SU-DHL-6 (cell line): Measurements from ENCODE around the gene NEBL.

Source experiments
- H2AFZ ChIP-seq: fragments of 200-600 bp; sonication (generic); 2 replicates; pipeline ENCODE4 v1.6.1; 2014; ENCODE audit warnings: low read depth, mild to moderate bottlenecking, moderate library complexity, mixed read lengths, antibody characterized with exemption, low read length; ENCODE audit not compliant: severe bottlenecking
- H3F3A ChIP-seq: fragments of 200-600 bp; shearing (Covaris generic); 2 replicates; pipeline ENCODE4 v1.6.0; 2016; ENCODE audit warnings: antibody characterized with exemption, mild to moderate bottlenecking; ENCODE audit not compliant: insufficient read depth
- H3K27ac ChIP-seq: fragments of 200-600 bp; sonication (generic); 2 replicates; pipeline ENCODE4 v1.5.1; 2016; ENCODE audit warnings: low read depth, mild to moderate bottlenecking, low read length, moderate library complexity, mixed read lengths
- H3K27me3 ChIP-seq: fragments of 200-600 bp; sonication (generic), shearing (Covaris generic); 2 replicates; pipeline ENCODE4 v1.6.0; 2014; ENCODE audit warnings: mild to moderate bottlenecking, low read length
- H3K36me3 ChIP-seq: fragments of 200-600 bp; sonication (generic); 2 replicates; pipeline ENCODE4 v1.6.1; 2014; ENCODE audit warnings: mild to moderate bottlenecking, low read length, mixed read lengths
- H3K4me2 ChIP-seq: fragments of 300-600, 200-600 bp; shearing (Covaris generic), sonication (generic); 2 replicates; pipeline ENCODE4 v1.6.0; 2014; ENCODE audit warnings: low read length, low read depth, mild to moderate bottlenecking; ENCODE audit not compliant: poor library complexity, severe bottlenecking
- H3K4me3 ChIP-seq: fragments of 200-600 bp; sonication (generic); 2 replicates; pipeline ENCODE4 v1.5.1; 2014; ENCODE audit warnings: antibody characterized with exemption, low read length, mild to moderate bottlenecking, mixed read lengths; ENCODE audit not compliant: insufficient read depth, poor library complexity, severe bottlenecking
- H3K79me2 ChIP-seq: fragments of 200-600 bp; sonication (generic); 2 replicates; pipeline ENCODE4 v1.6.1; 2014; ENCODE audit warnings: mild to moderate bottlenecking, low read length, moderate library complexity; ENCODE audit not compliant: insufficient read depth
- H3K9ac ChIP-seq: fragments of 200-600 bp; sonication (generic); 2 replicates; pipeline ENCODE4 v1.7.0; 2014; ENCODE audit warnings: mild to moderate bottlenecking, low read length
- H3K9me2 ChIP-seq: fragments of 200-600 bp; sonication (generic); replicated peaks from 2 replicates; pipeline ENCODE4 v1.6.1; 2014; ENCODE audit warnings: low read length; ENCODE audit not compliant: insufficient read depth
- H3K9me3 ChIP-seq: fragments of 200-600 bp; sonication (generic); 2 replicates; pipeline ENCODE4 v1.6.1; 2014; ENCODE audit warnings: low read length, mixed read lengths; ENCODE audit not compliant: insufficient read depth
- H4K20me1 ChIP-seq: fragments of 200-600 bp; sonication (generic); 2 replicates; pipeline ENCODE4 v1.6.1; 2014; ENCODE audit warnings: low read depth, mild to moderate bottlenecking, antibody characterized with exemption, low read length, moderate library complexity, mixed read lengths
- CTCF ChIP-seq: fragments of 200-600 bp; sonication (generic); IDR thresholded peaks from one replicate; pipeline ENCODE4 v1.5.1; 2017; ENCODE audit warnings: antibody characterized with exemption, mild to moderate bottlenecking, low read length, moderate library complexity; ENCODE audit not compliant: insufficient read depth, poor library complexity, severe bottlenecking
- EZH2phosphoT487 ChIP-seq: fragments of 200-600 bp; sonication (generic), shearing (Covaris generic); conservative IDR thresholded peaks from 2 replicates; pipeline ENCODE4 v1.6.1; 2018; ENCODE audit warnings: mild to moderate bottlenecking, antibody characterized with exemption, low read length, moderate library complexity, mixed read lengths

The NEBL gene

DNA sequence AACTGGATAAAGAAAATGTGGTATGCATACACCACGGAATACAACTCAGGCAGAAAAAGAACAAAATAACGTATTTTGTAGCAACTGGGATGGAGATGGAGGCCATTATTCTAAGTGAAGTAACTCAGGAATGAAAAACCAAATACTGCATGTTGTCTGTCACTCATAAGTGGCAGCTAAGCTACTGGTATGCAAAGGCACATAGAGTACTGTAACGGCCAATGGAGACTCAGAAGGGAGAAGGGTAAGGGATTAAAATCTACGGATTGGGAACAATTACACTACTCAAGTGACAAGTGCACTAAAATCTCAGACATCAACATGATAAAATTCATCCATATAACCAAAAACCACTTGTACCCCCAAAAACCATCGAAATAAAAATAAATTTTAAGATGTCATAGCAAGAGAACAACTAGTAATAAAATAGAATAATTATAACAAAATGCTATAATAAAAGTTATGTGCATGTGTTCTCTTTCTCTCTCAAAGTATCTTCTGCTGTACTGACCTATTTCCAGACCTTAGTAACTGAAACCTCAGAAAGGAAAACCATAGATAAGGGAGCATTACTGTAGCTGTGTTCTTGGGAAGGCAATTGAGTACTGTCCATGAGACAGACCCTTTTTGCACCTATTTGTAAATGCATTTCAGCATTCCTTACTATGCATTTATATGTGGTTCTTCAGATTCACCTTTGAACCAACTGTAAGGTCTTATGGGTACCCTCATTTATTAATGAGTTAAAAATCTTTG, 6.7 kb upstream of the NEBL start:
- Histone ChIP-seq H3K79me2 (no peaks in the 10 kb centered on the region), H3F3A (no peaks in the 10 kb centered on the region), H3K4me3 (no peak overlapping the region), H3K27ac (no peak overlapping the region), H2AFZ (no peak overlapping the region), H3K27me3 (no peaks in the 10 kb centered on the region), H3K9me3 (no peaks in the 10 kb centered on the region), H3K4me2 (no peak overlapping the region), H4K20me1 (no peaks in the 10 kb centered on the region), H3K9ac (no peak overlapping the region), H3K9me2 (no peaks in the 10 kb centered on the region), H3K36me3 (no peaks in the 10 kb centered on the region)
- TF ChIP-seq EZH2phosphoT487 = no peak
- TF ChIP-seq CTCF = no peak

- Histone ChIP-seq H3K9ac (no peak overlapping the region), H3F3A (no peaks in the 10 kb centered on the region), H2AFZ (no peak overlapping the region), H3K4me3 (no peak overlapping the region), H3K4me2 (no peak overlapping the region), H3K36me3 (no peaks in the 10 kb centered on the region), H3K79me2 (no peaks in the 10 kb centered on the region), H3K27ac (no peak overlapping the region), H4K20me1 (no peaks in the 10 kb centered on the region), H3K27me3 (no peaks in the 10 kb centered on the region), H3K9me2 (no peaks in the 10 kb centered on the region), H3K9me3 (no peaks in the 10 kb centered on the region)
- TF ChIP-seq CTCF (no peak), EZH2phosphoT487 (no peak)
Measured at GRCh38 chr10:20901110-20901509, 4.0 kb upstream of the NEBL start.

GRCh38 chr10:20898866-20899535, 1.9 kb upstream of the NEBL start:
- Histone ChIP-seq H3K36me3 (no peaks in the 10 kb centered on the region), H3K9me2 (no peaks in the 10 kb centered on the region), H4K20me1 (no peaks in the 10 kb centered on the region), H2AFZ (no peak overlapping the region), H3K79me2 (no peaks in the 10 kb centered on the region), H3K9ac (no peak overlapping the region), H3K4me2 (no peak overlapping the region), H3K27me3 (no peaks in the 10 kb centered on the region), H3K27ac (no peak overlapping the region), H3K4me3 (no peak overlapping the region), H3F3A (no peaks in the 10 kb centered on the region), H3K9me3 (no peaks in the 10 kb centered on the region)
- TF ChIP-seq EZH2phosphoT487 = no peak
- no peak for TF ChIP-seq CTCF
